ENCODE results near the gene KIF4A. TPM values are rescaled to one million over a fixed set of nuclear protein-coding genes. Genes with fewer than 3 reads are reported as not detected.

The KIF4A gene
- total RNA-seq, 4 donors from 2014 or later: 0.39 to 1.8 (median 0.99) TPM

- peak in 1 of 2 donors; percentile 76 for DNase-seq (ENCODE audit: low spot score in 2 of 2)
- no peak overlapping the region for H3K4me3 ChIP-seq (ENCODE audit: low read depth, poor library complexity, severe bottlenecking)
- intact Hi-C loops (cut with DNase I; ENCODE audit: low total_unique reads): no loop called here
- TF ChIP-seq CTCF (IDR thresholded peaks at IDR 0.05) (no peak), POLR2A (IDR thresholded peaks at IDR 0.05) (no peak)
- WGBS, 2 donors: 78 to 92% methylated on average over 9 to 16 of the region's 16 CpGs
Measured at GRCh38 chrX:70446380-70447350, 156.8 kb downstream of the KIF4A start.

- DNase-seq (ENCODE audit: low spot score in 2 of 2): no peak
- intact Hi-C loops (cut with DNase I; ENCODE audit: low total_unique reads): no loop called here
- TF ChIP-seq POLR2A (IDR thresholded peaks at IDR 0.05) (no peak), CTCF (IDR thresholded peaks at IDR 0.05) (no peak)
- no peak overlapping the region for H3K4me3 ChIP-seq (ENCODE audit: low read depth, poor library complexity, severe bottlenecking)
- 91 to 99% methylated on average over 10 to 14 of the region's 14 CpGs for WGBS, 2 donors
Measured at GRCh38 chrX:70449457-70449966, 159.6 kb downstream of the KIF4A start.

GRCh38 chrX:70452143-70452733, 162.3 kb downstream of the KIF4A start:
- TF ChIP-seq CTCF (IDR thresholded peaks at IDR 0.05) (no peak), POLR2A (IDR thresholded peaks at IDR 0.05) (no peak)
- no peak for DNase-seq (ENCODE audit: low spot score in 2 of 2)
- WGBS, 2 donors: 1 to 24% methylated on average over 9 to 23 of the region's 39 CpGs
- peak overlapping the region; percentile 20 for H3K4me3 ChIP-seq (ENCODE audit: low read depth, poor library complexity, severe bottlenecking)
- intact Hi-C loops (cut with DNase I; ENCODE audit: low total_unique reads): no loop called here

GRCh38 chrX:70453024-70453618, 163.2 kb downstream of the KIF4A start:
- WGBS, 2 donors: 27 to 47% methylated on average over 5 of the region's 5 CpGs
- intact Hi-C loops (cut with DNase I; ENCODE audit: low total_unique reads): no loop called here

GRCh38 chrX:70454441-70455365, 164.8 kb downstream of the KIF4A start:
- 4 to 33% methylated on average over 20 to 32 of the region's 48 CpGs for WGBS, 2 donors
- TF ChIP-seq POLR2A (IDR thresholded peaks at IDR 0.05): no peak
- peak in 1 of 3 donors; percentile 50 for TF ChIP-seq CTCF (IDR thresholded peaks at IDR 0.05)
- intact Hi-C loops (cut with DNase I; ENCODE audit: low total_unique reads): no loop called here
- H3K4me3 ChIP-seq (ENCODE audit: low read depth, poor library complexity, severe bottlenecking): no peak overlapping the region
- DNase-seq (ENCODE audit: low spot score in 2 of 2): no peak

More at GRCh38 chrX:70453024-70453618, 163.2 kb downstream of the KIF4A start:
- no peak overlapping the region for H3K4me3 ChIP-seq (ENCODE audit: low read depth, poor library complexity, severe bottlenecking)
- no peak for TF ChIP-seq POLR2A (IDR thresholded peaks at IDR 0.05)
- DNase-seq (ENCODE audit: low spot score in 2 of 2): no peak
